Stimulated activated CD8-positive, alpha-beta memory T cell treated with anti-CD3 and anti-CD28 coated beads, Interleukin-15, amount 100 ng/mL, for 24 hours (primary cell): ENCODE data around the gene PDGFC.

Experiments
- DNase-seq: peaks from one replicate; pipeline ENCODE4 v3.0.0-alpha.2; 2020; ENCODE audit warnings: low read depth

The PDGFC gene

GRCh38 chr4:156779774-156780173 is 191.8 kb downstream of the PDGFC start:
- DNase-seq: no peak

- DNase-seq: no peak
Observed at GRCh38 chr4:156779042-156779441, 192.6 kb downstream of the PDGFC start.

- DNase-seq: no peak
Observed at GRCh38 chr4:156778606-156779005, 193.0 kb downstream of the PDGFC start.

- no peak for DNase-seq
Observed at GRCh38 chr4:156778093-156778492, 193.5 kb downstream of the PDGFC start.

GRCh38 chr4:156775813-156776212 is 195.8 kb downstream of the PDGFC start:
- DNase-seq: no peak

- no peak for DNase-seq
Observed at GRCh38 chr4:156774422-156774821, 197.2 kb downstream of the PDGFC start.

GRCh38 chr4:156773648-156774357 is 197.8 kb downstream of the PDGFC start:
- no peak for DNase-seq

GRCh38 chr4:156771171-156771837 is 200.3 kb downstream of the PDGFC start:
- no peak for DNase-seq

- DNase-seq: no peak
Observed at GRCh38 chr4:156770140-156770539, 201.5 kb downstream of the PDGFC start.

GRCh38 chr4:156767911-156768415 is 203.6 kb downstream of the PDGFC start:
- no peak for DNase-seq

GRCh38 chr4:156766846-156767245 is 204.8 kb downstream of the PDGFC start:
- no peak for DNase-seq

GRCh38 chr4:156765277-156765676 is 206.3 kb downstream of the PDGFC start:
- DNase-seq: no peak

GRCh38 chr4:156764846-156765245 is 206.8 kb downstream of the PDGFC start:
- no peak for DNase-seq

- no peak for DNase-seq
Observed at GRCh38 chr4:156764145-156764544, 207.5 kb downstream of the PDGFC start.

GRCh38 chr4:156763511-156763910 is 208.1 kb downstream of the PDGFC start:
- no peak for DNase-seq

- no peak for DNase-seq
Observed at GRCh38 chr4:156762851-156763250, 208.7 kb downstream of the PDGFC start.

- DNase-seq: no peak
Observed at GRCh38 chr4:156756118-156756517, 215.5 kb downstream of the PDGFC start.

GRCh38 chr4:156754832-156755570 is 216.6 kb downstream of the PDGFC start:
- DNase-seq: no peak

GRCh38 chr4:156751486-156751885 is 220.1 kb downstream of the PDGFC start:
- DNase-seq: no peak

GRCh38 chr4:156749426-156750403 is 221.9 kb downstream of the PDGFC start:
- no peak for DNase-seq

- no peak for DNase-seq
Observed at GRCh38 chr4:156746111-156746510, 225.5 kb downstream of the PDGFC start.

- no peak for DNase-seq
Observed at GRCh38 chr4:156738766-156739165, 232.8 kb downstream of the PDGFC start.
